Measurements from ENCODE around the gene GPR82.

DNA sequence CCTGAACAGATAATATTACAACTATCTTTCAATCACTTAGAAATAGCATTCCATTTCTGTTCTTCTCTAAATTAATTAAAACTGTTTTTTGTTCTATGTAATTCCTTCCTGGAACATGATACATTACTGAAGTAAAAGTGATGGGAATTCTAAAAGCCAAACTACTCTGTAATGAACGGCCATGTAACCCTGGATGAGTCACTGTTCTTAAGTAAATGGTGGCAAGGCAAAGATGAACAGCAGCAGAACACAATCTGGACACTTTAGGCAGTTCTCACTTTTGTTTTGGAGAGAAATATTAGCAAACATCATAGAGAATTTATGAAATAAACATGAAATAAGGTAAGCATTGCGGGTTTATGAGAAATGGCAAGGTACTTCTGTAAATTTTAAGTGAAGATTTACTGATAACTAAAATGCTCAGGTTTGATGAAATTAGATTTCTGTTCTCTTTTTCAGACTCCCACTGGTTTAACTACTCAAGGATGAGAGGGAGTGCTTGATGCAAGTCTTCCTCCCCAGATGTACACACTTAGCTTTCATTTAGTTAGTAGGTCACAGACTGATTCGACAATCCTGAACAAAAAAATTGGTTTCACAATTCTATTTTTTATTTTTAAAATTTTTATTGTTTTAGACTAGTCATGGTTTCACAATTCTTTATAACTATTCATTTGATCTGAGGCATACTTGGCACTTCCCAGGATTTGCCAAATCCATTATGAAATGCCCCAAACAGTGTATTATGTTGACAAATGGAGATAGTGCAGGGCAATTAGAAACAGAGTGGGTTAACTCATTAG is 964 bp upstream of the GPR82 start:
- TF ChIP-seq, protein P1, sequence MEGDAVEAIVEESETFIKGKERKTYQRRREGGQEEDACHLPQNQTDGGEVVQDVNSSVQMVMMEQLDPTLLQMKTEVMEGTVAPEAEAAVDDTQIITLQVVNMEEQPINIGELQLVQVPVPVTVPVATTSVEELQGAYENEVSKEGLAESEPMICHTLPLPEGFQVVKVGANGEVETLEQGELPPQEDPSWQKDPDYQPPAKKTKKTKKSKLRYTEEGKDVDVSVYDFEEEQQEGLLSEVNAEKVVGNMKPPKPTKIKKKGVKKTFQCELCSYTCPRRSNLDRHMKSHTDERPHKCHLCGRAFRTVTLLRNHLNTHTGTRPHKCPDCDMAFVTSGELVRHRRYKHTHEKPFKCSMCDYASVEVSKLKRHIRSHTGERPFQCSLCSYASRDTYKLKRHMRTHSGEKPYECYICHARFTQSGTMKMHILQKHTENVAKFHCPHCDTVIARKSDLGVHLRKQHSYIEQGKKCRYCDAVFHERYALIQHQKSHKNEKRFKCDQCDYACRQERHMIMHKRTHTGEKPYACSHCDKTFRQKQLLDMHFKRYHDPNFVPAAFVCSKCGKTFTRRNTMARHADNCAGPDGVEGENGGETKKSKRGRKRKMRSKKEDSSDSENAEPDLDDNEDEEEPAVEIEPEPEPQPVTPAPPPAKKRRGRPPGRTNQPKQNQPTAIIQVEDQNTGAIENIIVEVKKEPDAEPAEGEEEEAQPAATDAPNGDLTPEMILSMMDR (conservative IDR thresholded peaks at IDR 0.05), result no peak
- TF ChIP-seq EZH2 (IDR thresholded peaks at IDR 0.05; ENCODE audit: low read depth), result no peak

Data from PC-9 (cell line).